GM18873 (cell line): ENCODE data around the gene RB1.
"Not testable (repeated sequence)": the region's sequence is repeated elsewhere in the genome, so short reads cannot be mapped to it uniquely, and the experiment has no call there.

Experiments used
- ATAC-seq: cut with Tn5 transposase; IDR thresholded peaks from one replicate; pipeline ENCODE4 v1.9.1; 2021; ENCODE audit warnings: mild to moderate bottlenecking, moderate library complexity, moderate number of reproducible peaks; ENCODE audit not compliant: unreplicated experiment, low FRiP score

The RB1 gene

DNA sequence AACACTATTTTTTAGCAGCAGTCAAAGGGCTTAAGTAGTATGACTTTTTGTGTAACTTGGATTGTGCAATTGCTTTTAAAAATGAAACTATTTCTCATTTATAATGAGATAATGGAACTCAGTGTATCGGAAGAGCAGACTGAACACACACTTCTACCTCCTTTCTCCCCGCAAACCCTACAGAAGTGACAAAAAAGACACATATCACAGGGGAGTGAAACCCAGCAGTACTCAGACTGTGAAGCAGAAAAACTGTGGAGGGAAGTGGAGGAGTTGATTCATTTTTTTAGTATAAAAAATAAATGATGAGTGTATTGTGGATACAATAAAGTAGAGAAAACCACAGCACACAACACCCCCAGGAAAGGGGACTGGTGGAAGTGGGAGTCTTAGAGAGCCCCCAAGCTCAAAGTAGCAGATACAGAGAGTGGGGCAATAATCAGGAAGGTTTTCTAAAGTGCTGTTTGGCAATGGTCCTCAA is 99.6 kb downstream of the RB1 start:
- ATAC-seq: no peak

DNA sequence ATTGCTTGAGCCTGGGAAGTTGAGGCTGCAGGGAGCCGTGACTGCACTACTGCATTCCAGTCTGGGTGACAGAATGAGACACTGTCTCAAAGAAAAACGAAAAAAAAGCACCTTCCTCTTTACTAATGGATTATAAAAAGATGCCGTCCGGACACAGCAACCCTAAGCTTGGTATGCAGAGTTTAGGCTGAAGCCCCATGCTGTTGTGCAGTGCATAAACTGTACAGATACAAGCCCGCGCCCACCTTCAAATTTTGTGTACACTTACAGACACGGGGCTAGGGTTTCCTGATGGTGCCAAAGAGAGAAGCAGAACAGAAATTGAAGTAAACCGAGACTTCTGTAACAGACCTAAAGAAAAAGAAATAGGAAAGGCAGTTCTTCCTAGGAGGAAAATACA is 100.4 kb downstream of the RB1 start:
- ATAC-seq: no peak

DNA sequence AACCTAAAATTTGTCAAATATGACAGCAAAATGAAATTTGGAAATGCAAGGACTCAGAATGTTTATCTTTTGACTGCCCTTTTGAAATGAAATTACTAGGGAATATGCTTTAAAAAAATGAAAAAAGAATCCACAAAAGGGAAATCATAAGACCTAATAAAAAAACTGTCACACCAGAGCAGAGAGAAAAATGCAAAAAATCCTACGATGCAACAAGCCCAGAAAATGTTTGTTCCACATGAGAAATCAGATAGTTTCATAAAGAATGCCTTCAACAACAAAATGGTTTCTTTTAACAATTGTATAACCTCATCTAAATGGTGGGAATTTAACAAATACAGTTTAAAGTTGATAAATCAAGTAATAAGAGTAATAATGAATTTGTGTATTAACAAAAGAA is 101.4 kb downstream of the RB1 start:
- ATAC-seq: no peak

DNA sequence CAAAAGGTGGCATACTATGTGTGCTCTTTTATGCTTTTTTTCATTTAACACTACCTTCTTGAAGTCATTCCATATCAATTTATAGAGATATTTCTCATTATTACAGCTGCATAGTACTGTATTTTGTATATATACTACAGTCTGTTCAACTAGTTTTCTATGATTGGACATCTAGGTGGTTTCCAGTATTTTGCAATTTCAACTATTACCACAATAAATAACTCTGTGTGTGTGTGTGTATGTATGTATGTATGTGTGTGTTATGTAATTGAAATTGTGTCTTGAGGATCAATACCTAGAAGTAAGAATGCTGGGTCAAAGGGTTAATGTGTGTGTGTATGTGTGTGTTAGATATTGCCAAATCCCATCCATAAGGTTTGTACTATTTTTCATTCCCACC is 102.3 kb downstream of the RB1 start:
- ATAC-seq: no peak

DNA sequence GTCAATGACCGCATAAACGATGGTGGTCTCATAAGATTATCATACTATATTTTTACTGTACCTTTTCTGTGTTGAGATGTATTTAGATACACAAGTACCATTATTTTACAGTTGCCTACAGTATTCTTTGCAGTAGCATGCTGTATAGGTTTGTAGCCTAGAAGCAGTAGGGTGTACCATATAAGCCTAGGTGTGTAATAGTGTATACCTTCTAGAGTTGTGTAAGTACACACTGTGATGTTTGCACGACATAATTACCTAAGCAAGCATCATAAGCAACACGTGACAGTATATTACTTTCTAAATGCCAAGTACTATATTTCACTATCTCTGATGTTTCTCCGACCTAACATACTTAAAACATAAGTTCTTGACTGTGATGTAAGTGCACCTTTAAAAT is 106.6 kb downstream of the RB1 start:
- no peak for ATAC-seq

DNA sequence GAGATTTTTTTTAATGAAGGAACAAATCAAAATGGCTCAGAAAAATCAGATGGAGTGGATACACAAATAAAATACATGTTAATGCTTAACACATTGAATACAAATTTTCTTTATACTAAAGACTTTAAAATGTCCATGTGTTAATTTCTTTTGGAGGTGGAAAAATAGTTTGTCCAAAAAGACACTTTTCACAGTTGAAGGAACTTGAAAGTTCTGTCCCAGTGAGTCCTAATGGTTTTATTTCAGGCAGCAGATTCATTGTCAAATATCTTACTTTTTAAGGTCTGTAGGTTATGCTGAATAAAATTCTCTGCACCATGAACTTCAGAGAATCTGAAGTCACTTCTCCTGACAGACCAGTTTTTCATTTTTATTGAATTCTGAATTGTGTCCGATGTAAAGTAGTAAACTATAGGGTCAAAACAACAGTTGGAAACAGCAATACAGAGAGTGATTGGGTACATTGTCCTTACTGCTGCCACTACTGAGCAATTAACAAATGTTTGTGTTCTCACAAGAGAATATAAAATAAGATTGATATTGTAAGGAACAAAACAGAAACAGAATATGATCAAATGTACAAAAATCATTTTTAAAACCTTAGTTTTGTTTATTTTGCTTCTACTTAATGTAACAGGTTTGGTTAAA is 107.7 kb downstream of the RB1 start:
- no peak for ATAC-seq

DNA sequence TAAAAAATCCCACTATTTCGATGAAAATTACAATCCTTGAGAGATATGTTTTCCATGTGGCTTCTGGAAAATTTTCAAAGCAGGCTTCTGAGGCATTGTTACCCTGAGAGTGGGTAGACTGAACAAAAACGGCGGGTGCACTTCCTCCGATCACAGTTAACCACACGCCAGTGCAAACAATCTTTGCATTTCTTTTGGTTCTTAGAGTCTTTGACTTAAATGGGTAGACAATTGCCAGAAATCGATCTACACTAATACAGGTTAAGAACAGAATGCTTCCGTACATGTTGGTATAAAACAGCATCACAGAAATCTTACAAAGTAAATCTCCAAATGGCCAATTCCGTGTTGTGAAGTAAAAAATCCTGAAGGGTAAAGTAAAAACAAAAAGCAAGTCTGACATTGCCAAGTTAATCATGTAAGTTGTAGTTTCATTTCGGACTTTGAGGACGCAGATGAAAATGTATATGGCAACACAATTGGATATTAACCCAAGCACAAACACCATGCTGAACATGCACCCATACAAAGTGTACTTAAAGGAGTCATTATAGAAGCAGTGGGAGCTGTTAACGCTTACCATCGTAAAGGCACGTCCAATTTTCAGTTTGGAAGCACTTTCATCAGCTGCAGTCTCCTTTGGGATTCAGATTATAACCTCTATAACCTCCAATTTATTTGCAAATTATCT is 108.4 kb downstream of the RB1 start:
- no peak for ATAC-seq

DNA sequence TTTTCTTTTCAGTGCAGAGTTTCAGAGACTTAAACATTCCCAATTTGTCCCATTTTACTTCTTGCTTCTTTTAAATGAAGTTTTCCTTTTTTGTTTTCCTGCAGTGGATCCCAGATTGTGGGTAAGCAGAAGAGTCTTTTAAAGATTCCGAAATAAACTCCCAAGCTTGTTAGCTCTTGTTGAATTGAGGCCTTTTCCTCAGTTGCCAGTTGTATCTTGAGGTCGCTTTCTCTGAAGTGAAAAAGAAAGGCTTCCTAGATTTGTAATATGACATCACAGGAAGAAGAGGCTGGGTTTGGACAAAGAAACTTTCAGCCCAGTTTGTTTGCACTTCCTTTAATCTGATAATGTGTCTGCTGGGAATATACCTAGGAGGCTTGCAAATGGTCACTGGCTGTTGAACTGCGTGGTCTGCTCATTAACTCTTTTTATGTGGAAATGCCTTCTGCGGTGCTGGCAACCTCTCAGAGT is 109.4 kb downstream of the RB1 start, which contains the start of gene LPAR6:
TSS of gene LPAR6 (minus strand) at position 233 of the 471 bp plus-strand sequence. CDS start 690 bp downstream, outside the sequence.
- no peak for ATAC-seq

DNA sequence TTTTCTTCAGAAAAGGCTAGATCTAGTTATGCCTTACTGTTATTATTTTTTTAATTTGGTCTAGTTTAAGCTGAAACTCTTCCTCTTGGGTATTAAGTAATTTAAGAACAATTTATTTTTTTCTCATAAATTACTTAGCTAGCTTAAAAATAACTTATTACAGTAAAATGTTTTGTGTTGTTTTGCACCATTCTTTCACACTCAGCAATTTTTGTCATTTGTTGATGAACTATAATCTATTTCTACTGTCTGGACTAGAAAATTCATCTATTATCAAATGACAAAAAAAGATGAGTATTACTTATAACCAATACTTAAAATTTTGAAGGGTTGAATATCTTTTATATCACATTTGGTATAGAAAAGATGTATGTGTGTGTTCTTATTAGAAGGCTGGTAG is 111.0 kb downstream of the RB1 start:
- no peak for ATAC-seq

DNA sequence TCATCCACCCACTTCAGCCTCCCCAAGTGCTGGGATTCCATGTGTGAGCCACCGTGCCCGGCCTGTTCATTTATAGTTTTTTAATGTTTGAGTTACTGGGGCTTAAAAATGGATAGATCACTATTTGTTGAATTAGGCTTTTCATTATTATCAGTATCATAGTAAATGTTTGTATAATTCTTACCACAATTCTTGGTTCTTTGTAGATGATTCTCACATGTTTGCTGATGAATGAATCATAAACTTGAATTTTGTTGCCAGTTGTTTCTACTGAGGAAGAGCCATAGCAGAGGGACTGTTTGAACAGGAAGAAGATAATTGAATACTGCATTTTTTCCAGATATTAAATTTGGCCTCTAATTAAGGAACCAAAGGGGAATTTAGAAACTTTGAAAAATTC is 112.0 kb downstream of the RB1 start:
- ATAC-seq: no peak

DNA sequence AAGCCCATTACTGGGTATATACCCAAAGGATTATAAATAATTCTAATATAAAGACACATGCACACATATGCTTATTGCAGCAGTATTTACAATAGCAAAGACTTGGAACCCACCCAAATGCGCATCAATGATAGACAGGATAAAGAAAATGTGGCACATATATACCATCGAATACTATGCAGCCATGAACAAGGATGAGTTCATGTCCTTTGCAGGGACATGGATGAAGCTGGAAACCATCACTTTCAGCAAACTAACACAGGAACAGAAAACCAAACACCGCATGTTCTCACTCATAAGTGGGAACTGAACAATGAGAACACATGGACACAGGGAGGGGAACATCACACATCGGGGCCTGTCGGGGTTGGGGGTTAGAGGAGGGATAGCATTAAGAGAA is 118.5 kb downstream of the RB1 start:
- not testable (repeated sequence) for ATAC-seq

DNA sequence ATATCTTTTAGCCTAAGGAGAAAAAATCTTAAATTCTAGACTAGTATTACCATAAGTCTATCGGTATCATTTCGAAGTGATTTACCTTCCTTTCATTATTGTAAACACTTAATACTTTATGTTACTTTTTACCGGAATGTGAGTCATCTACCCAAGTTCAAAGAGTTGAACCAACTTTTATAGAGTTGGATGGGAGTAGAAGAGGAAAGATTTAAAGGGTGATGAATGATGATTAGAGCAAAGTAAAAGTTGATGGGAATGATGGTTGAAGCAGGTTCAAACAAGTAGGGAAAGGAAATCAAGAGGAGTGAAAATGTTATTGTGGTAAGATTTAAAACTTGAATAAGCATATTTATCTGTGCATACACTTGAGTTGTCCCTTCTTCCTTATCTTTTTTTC is 120.7 kb downstream of the RB1 start:
- ATAC-seq: no peak

DNA sequence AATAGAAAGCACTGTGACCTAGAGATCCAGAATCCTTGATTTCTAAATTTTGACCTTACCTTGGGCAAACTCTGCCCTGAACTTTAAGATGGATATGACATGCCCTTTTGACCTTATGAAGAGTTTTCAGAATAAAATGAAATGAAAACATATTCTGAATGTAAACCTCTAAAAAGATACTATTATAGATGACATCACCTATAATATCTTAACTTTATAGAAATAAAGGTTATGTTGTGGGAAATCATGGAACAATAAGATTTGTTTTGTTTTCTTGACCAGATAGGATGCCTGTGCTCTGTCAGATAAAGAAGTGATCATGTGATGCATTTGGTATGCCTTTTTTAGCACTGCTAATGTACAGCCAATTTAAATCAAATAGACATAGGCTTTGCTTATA is 122.5 kb downstream of the RB1 start:
- no peak for ATAC-seq

DNA sequence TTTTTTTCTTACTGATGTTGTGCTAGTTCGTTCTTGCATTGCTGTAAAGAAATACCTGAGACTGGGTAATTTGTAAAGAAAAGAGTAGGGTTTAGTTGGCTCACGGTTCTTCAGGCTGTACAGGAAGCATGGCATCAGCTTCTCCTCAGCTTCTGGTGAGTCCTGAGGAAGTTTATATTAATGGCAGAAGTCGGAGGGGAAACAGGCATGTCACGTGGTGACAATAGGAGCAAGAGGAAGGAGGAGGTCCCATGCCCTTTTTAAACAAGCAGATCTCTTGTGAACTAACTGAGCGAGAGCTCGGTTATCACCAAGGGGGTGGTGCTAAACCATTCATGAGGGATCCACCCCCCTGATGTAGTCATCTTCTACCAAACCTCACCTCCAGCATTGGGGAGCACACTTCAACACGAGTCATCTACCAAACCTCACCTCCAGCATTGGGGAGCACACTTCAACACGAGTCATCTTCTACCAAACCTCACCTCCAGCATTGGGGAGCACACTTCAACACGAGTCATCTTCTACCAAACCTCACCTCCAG is 123.3 kb downstream of the RB1 start:
- ATAC-seq: not testable (repeated sequence)

DNA sequence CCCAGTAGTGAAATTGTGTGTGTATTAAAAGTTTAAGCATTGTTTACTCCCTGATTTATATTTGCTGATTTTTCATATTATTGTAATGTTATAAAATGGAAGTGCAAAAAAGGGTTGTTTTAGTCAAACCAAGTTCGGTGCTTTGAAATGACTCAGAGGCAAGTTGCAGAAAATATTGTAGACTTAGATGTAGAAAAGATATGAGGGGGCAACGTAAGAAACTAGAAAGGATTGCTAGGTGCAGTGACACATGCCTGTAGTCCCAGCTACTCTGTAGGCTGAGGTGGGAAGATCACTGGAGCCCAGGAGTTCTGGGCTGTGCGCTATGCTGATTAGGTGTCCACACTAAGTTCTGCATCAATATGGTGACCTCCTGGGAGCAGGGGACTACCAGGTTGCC is 125.5 kb downstream of the RB1 start:
- ATAC-seq: no peak

DNA sequence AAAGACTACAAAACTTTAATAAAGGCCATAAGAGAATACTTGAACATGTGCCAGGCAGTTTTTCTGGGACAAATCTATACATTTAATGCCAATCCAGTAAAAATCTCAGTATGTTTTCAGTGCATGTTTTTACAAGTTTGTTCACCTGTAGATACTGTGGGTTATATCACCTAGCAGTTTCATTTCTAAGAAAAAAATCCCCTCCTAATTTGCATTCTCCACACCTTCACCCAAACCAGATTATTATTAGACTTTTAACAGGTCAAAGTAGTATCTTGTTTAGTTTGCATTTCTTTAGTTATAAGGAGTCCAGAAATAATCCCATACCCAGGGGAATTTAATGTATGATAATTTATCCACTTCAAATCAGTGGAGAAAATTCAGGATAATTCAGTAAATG is 126.3 kb downstream of the RB1 start:
- no peak for ATAC-seq

DNA sequence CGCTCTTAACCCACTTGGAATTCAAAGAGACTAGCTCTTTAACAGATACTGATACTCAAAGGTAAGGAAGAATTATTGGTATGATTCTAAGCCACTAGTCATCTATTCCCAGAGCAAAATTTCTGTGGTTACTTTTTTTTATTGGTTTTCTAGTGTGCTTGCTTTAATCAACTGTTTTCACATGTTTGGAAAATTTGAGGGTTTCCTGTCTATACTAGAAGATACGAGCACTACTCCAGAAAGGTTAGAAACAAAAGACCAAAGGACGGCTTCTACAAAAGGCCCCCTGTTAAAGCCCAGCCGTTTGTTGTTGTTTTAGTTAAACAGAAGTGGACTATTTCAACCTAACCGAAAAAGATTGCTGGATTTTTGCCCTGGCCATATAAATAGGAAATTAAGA is 127.9 kb downstream of the RB1 start:
- no peak for ATAC-seq

DNA sequence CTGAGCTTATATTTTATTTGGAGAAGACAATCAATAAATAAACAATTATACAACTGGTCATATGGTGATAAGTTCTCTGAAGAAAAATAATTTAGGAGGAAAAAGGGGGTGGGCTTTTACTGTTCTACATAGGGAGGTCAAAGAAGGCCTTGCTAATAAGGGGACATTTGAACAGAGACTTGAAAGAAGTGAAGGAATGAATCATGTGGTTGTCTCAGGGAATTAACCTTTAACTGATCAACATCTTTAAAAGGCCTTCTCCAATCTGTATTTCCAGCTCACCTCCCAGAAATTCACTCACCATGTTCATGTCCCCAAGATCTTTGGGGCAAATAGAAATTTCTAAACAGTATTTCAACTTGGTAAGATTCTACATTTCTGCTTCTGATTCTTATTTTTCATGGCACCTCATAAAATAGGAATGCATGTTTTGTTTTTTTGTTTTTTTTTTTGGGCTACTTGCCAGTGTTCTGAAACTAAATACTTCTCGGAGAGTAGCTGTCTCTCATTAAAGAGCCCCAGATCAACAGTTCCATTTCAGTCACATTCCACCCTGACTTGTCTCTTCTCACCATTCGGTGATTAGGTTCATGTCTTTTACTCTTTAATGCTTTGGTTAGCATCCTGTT is 128.6 kb downstream of the RB1 start:
- no peak for ATAC-seq

DNA sequence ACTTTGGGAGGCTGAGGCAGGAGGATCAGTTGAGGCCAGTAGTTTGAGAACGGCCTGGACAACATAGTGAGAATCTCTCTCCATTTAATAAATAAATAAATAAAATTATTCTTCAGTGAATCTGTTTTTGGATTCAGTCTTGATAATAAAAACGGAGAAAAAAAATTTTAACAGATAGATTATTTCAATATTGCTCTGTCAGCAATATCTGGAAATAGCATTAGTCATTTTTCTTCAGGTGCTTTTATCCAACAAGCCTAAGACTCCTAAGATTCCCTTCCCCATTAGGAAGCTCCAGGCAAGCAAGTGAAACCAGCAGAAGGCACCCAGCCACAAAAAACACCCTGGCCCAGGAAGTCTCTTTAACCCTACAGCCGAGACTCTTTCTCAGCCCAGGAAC is 130.6 kb downstream of the RB1 start:
- no peak for ATAC-seq

DNA sequence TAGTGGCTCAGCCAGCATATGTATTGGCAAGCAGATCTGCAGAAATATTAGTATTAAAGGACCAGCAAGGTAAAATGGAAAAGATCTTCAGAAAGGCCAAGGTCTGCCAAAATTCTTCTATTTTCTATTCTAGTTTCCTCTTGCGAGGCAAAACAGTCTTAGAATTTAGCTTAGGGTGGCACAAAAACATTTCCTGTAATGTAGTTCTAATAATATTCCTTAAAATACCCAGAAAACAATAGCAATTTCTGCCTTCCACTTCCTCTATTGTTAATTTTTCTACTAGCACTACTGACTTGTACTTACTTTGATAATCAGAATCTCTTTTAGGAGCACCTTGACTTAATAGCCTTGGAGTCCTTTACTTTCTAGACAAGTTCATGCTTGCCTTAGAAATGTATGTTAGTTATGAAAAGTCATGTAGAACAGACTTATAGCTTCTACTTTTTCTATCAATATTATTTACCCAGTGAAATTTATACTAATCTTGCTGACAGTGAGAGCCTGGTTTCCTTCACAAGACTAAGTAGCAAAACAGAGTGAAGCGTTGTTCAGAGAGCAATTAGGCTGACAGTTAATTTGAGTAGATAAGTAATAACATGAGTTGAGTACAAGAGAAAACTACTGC is 133.2 kb downstream of the RB1 start:
- ATAC-seq: no peak

DNA sequence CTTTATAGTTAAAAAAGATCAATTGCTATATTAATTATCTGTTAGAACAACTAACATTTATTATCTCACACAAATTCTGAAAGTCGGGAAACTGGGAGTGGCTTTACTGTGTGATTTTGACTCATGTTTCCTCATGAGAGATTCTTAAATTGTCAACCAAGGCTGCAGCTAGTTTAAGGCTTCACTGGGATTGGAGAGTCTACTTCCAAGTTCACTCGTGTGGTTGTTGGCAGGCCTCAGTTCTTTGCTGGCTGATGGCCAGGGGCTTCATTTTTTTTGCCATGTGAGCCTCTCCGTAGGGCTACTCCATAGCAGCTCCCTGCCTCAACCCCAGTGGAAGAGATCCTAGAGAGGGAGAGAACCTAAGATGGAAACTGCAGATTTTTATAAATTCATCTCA is 133.8 kb downstream of the RB1 start:
- ATAC-seq: no peak
